Measurements from ENCODE around the gene TMEM72. TPM values are rescaled to one million over a fixed set of nuclear protein-coding genes. Genes with fewer than 3 reads are reported as not detected.

The TMEM72 gene
- total and polyA plus RNA-seq, 2 donors (not counting 3 experiments of a cell fraction or from before 2014, with no cell fraction given), result not detected

GRCh38 chr10:44933451-44934321, 22.5 kb downstream of the TMEM72 start:
- Histone ChIP-seq H3K9me3 (replicated peaks; ENCODE audit: control insufficient read depth, insufficient read depth, low read length) (no peaks in the 10 kb centered on the region), H3K4me2 (ENCODE audit: insufficient read depth, low read length) (no peak overlapping the region), H3K36me3 (ENCODE audit: control insufficient read depth in 2 of 2, extremely low read depth in 1 of 2, insufficient read depth in 2 of 2, low read length in 2 of 2) (no peaks in the 10 kb centered on the region), H2AFZ (ENCODE audit: low read depth, low read length) (no peak overlapping the region), H3K9ac (replicated peaks; ENCODE audit: extremely low read depth, insufficient read depth, low read length) (no peak overlapping the region), H3K79me2 (ENCODE audit: control insufficient read depth, insufficient read depth, low read length) (no peaks in the 10 kb centered on the region), H3K4me3 (replicated peaks in 1 of 3; ENCODE audit: insufficient read depth in 1 of 3, low read depth in 1 of 3, low read length in 3 of 3) (no peak overlapping the region), H4K20me1 (replicated peaks; ENCODE audit: control insufficient read depth, extremely low read depth, insufficient read depth, low read length) (no peaks in the 10 kb centered on the region), H3K27ac (ENCODE audit: insufficient read depth, low read depth, low read length) (no peak overlapping the region), H3K9me1 (replicated peaks; ENCODE audit: control insufficient read depth, extremely low read depth, insufficient read depth, low read length) (no peaks in the 10 kb centered on the region), H3K4me1 (ENCODE audit: control insufficient read depth, extremely low read depth, insufficient read depth, low read length) (no peaks in the 10 kb centered on the region), H3K27me3 (ENCODE audit: control insufficient read depth in 2 of 2, insufficient read depth in 2 of 2, low read length in 2 of 2) (no peaks in the 10 kb centered on the region)
- ChIA-PET CTCF (interaction anchor here (0.7 to 4.8 kb wide), 26 partner anchors 8 to 316 kb away, joined by 3 to 62 read pairs (median 7); partner anchors contain the start of genes DEPP1, RASSF4 and ZNF22), POLR2A (interaction anchor here (1.6 kb wide), 1 partner anchor 45 kb away, joined by 5 read pairs; the partner anchor contains the start of gene DEPP1)
- dilution Hi-C loops (cut with MboI; ENCODE audit: extremely low pct_ligation_motif_present, low sequenced_read_pairs), result no loop called here
- DNase-seq (ENCODE audit: low read depth, low spot score) (no peak), FAIRE-seq (no peak)
- no TSS peak for BruUV-seq (replicated peaks)
- intact Hi-C loops (cut with micrococcal nuclease), result loop anchor here (2.0 kb wide), 2 partner anchors 75 to 301 kb away; no protein-coding TSS in a partner anchor
- TF ChIP-seq POLR2AphosphoS5 (IDR thresholded peaks at IDR 0.05; ENCODE audit: insufficient read depth, low read depth, low read length), result no peak
- no peak for TF ChIP-seq EZH2 (IDR thresholded peaks at IDR 0.05; ENCODE audit: borderline replicate concordance, low read depth, low read length, severe bottlenecking)
- TF ChIP-seq JUN (IDR thresholded peaks at IDR 0.05; ENCODE audit: borderline replicate concordance, insufficient read depth, insufficient read length, low read depth), result no peak
- no peak for TF ChIP-seq MYC (IDR thresholded peaks at IDR 0.05; ENCODE audit: low read depth, low read length)
- no peak for TF ChIP-seq FOS (IDR thresholded peaks at IDR 0.05; ENCODE audit: borderline replicate concordance, insufficient read depth, low read length)
- TF ChIP-seq GATA2 (IDR thresholded peaks at IDR 0.05; ENCODE audit: insufficient read depth, insufficient read length, low read depth, low read length), result no peak
- TF ChIP-seq, protein P1, sequence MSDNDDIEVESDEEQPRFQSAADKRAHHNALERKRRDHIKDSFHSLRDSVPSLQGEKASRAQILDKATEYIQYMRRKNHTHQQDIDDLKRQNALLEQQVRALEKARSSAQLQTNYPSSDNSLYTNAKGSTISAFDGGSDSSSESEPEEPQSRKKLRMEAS (IDR thresholded peaks at IDR 0.05; ENCODE audit: insufficient read depth, insufficient read length), result no peak
- TF ChIP-seq, protein P2, sequence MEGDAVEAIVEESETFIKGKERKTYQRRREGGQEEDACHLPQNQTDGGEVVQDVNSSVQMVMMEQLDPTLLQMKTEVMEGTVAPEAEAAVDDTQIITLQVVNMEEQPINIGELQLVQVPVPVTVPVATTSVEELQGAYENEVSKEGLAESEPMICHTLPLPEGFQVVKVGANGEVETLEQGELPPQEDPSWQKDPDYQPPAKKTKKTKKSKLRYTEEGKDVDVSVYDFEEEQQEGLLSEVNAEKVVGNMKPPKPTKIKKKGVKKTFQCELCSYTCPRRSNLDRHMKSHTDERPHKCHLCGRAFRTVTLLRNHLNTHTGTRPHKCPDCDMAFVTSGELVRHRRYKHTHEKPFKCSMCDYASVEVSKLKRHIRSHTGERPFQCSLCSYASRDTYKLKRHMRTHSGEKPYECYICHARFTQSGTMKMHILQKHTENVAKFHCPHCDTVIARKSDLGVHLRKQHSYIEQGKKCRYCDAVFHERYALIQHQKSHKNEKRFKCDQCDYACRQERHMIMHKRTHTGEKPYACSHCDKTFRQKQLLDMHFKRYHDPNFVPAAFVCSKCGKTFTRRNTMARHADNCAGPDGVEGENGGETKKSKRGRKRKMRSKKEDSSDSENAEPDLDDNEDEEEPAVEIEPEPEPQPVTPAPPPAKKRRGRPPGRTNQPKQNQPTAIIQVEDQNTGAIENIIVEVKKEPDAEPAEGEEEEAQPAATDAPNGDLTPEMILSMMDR (IDR thresholded peaks at IDR 0.05; ENCODE audit: extremely low read depth in 1 of 2, insufficient read depth in 1 of 2, low read depth in 1 of 2, low read length in 2 of 2), result no peak
- TF ChIP-seq POLR2A (IDR thresholded peaks at IDR 0.05; ENCODE audit: low read depth, low read length), result no peak
